GM21515 (cell line): ENCODE measurements around the gene TNNT3.
"Not testable (repeated sequence)": the region's sequence is repeated elsewhere in the genome, so short reads cannot be mapped to it uniquely, and the experiment has no call there.

Experiments used
- ATAC-seq: cut with Tn5 transposase; IDR thresholded peaks from one replicate; pipeline ENCODE4 v1.9.1; 2021; ENCODE audit not compliant: unreplicated experiment

TNNT3 gene

DNA sequence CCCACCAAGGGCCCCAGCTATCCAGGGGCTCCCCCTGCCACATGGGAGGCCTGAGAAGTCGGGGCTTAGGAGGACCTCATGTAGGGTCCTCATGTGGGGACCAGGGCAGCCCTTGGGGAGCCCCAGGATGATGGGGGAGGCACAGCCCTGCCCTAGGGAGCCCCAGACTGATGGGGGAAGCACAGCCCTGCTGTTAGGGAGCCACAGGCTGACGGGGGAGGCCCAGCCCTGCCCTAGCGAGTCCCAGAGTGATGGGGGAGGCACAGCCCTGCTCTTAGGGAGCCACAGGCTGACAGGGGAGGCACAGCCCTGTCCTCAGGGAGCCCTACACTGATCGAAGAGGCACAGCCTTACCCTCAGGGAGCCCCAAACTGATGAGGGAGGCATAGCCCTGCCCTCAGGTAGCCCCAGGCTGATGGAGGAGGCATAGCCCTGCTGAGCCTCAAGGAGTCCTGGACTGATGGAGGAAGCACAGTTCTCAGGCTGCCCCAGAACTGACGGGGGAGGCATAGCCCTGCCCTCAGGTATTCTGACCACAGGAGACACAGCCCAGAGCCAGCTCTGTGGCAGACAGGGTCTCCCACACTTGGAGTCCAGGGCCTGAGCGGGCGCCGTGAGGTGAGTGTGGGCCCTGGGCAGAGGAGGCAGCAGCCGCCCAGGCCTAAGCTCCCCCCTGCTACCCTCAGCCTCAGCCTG is 38.6 kb upstream of the TNNT3 start:
- no peak for ATAC-seq

- ATAC-seq: no peak
These were observed 37.9 kb upstream of the TNNT3 start for GRCh38 chr11:1881442-1882264.

GRCh38 chr11:1882265-1883238 is 37.0 kb upstream of the TNNT3 start:
- ATAC-seq: no peak

- no peak for ATAC-seq
These were observed 35.9 kb upstream of the TNNT3 start for GRCh38 chr11:1883346-1884302.

DNA sequence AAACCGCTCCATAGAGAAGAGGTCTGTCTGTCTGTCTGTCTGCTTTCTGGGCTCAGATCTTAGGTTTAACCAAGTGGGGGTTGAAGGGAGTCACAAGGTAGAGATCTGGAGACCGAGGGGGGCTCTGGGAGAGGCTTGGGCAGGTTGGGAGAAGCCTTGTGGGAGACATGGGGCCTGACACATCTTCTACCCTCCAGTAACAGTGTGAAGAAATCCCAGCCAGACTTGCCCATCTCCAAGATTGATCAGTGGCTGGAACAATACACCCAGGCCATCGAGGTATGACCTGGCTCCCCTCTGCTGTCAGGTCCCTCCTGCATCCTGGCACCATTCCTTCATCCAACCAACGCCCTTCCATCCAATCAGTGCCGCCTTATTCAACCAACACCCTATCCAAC is 35.2 kb upstream of the TNNT3 start:
- ATAC-seq: no peak

DNA sequence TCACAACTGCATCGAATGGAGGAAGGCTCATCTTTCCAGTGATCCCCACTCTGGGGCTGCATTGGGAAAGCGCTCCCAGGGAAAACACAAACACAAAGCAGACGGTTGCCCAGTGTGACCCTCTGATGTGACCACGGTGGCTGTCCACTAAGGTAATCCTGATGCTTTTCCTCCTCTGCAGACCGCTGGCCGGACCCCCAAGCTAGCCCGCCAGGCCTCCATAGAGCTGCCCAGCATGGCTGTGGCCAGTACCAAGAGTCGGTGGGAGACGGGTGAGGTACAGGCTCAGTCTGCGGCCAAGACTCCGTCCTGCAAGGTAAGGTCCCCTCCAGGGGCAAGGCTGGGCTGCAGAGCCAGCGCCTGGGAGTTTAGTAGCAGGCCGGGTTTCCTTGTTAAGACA is 33.0 kb upstream of the TNNT3 start:
- ATAC-seq: not testable (repeated sequence)

- ATAC-seq: no peak
These were observed 31.8 kb upstream of the TNNT3 start for GRCh38 chr11:1887451-1888346.

DNA sequence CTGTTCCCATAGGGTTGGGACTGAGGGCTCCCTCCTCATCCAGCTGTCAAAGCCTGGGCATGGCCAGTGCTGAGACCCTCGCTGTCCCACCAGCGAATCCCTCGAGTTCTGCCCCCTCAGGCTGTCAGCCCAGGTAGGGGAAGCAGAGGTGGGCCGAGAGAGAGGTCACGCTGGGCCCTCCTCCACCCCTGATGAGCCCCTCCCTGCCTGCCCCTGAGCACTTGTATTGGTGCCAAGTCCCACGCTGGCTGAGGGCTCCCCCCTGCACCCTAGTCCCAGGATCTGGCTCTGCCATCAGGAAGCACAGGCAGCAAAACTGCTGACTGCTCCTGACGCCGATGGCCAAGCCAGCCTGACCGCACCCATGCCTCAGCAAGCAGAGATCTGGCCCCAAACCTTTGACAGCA is 31.2 kb upstream of the TNNT3 start:
- no peak for ATAC-seq

- ATAC-seq: no peak
These were observed 30.7 kb upstream of the TNNT3 start for GRCh38 chr11:1888811-1889210.

DNA sequence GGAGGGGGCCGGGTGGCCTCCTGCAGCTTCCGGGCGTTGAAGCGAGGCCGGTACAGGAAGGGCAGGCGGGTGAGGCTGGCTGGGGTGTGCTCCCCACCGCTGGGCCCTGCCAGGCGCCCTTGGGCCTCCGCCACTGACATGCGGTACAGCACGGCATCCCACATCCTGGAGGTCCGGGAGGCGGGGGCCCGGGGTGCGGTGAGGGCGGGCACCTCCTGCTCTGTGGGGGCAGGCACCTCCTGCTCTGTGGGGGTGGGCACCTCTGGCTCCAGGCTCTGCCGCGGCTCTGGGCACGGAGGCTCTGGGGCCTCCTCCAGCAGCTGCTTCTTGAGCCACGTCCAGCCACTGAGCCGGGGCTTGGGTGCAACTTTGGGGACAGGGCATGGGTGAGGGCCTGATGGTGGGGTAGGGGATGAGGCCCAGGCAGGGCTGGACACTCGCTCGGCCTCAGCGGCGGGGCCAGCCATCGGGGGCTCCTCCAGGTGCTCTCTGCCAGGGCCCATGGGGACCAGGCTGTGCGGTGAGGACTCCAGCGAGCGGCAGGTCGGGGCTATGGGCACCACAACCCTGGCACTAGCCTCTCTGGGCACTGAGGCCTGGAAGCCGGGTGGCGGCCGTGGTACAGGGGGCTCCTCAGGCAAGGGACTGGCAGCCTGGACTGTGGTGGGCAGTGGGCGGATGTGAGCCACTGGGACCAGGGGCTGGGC is 30.1 kb upstream of the TNNT3 start:
- ATAC-seq: no peak

GRCh38 chr11:1889941-1890855 is 29.3 kb upstream of the TNNT3 start:
- ATAC-seq: no peak

GRCh38 chr11:1890856-1891830 is 28.4 kb upstream of the TNNT3 start:
- no peak for ATAC-seq

DNA sequence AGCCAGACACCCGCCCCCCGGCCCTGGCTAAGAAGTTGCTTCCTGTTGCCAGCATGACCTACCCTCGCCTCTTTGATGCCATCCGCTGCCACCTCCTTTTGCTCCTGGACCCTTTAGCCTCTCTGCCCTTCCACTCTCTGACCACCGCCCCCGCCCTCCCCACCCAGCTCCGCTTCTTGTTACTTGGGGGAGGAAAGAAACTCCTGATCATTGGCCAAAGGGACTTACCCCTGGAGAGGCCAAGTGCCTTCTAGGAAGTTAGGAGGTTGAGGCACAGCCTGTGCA is 27.7 kb upstream of the TNNT3 start, which contains the start of gene PRR33:
TSS of gene PRR33 (minus strand) at position 65 of the 285 bp plus-strand sequence. CDS start 1,311 bp downstream, outside the sequence.
- no peak for ATAC-seq

DNA sequence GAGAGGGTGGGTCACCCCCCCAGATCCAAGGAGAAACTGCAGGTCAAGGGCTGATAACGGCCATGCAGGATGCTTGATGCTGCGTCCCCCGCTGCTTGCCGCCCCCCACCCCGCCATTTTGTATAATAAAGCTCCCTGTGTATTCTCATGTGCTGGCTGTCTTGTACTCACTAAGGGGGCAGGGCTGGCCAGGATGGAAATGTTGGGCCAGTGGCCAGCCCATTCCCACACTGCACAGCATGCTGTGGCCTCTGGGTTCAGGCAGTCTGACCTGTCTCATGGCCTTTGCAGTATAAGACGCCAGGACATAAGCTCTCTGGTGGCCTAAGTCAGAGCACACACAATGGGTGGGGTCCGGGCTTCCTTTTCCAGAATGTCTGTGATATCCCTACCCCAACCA is 27.4 kb upstream of the TNNT3 start:
- ATAC-seq: no peak

GRCh38 chr11:1892558-1892957 is 26.9 kb upstream of the TNNT3 start:
- ATAC-seq: no peak

GRCh38 chr11:1893581-1894359 is 25.7 kb upstream of the TNNT3 start:
- ATAC-seq: no peak
